Kidney capillary endothelial cell (primary cell): ENCODE measurements around the gene ASF1B.

Experiments used
- DNase-seq: peaks from one replicate; pipeline ENCODE4 v3.0.0-alpha.2; 2018; ENCODE audit warnings: low spot score

The ASF1B gene

DNA sequence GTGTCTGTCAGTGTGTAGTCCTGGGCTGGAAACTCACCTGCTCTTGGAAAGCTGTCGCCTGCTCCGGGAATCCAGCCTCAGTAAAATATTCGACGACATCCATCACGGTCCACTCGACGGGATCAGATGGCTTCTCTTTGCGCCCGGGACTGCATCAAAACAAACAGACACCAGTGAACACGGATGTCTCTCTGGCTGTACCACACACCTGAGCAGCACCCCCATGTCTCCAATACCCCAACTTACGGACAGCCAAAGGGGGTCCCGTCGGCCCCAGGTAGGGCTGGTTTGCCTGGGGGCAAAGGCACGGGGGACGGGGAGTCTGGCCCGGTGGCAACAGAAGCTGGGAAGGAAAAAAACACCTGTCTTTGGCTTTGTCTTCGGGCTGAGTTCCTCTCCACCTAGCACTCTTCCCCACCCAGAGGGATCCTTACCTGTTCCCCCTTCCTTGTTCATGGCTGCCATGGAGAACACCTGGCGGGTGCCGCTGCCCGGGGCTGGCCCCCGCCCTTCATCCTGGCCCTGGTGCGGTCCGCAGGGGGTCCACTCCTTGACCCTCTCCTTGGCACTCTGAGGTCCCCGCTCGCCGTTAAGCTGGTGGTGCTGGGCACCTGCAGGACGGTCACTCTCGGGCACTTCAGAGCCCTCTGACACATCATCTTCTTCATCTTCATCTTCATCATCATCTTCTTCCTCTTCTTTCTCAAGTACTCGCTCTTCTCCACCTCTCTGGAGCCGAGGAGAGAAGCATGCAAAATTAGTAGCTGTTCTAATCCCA is 47.6 kb downstream of the ASF1B start:
- DNase-seq: no peak

GRCh38 chr19:14086098-14086497 is 50.3 kb downstream of the ASF1B start:
- no peak for DNase-seq

DNA sequence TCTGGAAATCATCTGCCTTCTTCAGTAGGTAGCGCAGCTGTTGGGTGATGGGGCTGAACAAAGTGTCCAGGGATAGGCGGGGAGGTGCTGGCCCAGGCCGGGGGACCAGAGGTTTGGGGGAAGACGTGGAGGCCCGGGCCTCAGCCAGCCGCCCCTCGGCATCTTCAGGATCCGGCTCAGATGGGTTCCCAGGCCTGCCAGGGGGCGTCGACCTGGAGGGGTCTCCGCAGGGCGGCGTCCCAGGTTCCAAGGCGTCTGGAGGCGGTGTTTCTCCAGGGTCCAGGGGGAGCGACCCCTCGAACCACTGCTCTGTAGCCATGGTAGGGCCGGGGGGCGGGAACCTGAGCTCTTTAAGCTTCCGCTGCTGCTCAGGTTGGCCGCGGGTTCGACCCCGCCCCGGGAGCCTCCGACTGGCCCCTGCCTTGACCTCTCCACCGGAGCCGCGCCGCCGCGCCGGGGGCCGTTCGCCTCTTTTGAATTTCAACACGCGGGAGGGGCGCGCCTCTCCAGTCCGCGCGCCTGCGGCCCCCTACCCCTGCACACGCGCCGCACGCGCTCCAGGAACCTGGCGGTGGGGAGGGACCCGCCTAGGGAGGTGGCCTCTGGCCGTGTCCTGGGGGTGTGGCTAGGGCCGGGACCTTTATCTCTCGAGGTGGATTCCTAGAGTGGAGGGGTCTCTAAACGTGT is 50.9 kb downstream of the ASF1B start, which contains the start of gene C19orf67:
TSS of gene C19orf67 (minus strand) at position 475 of the 687 bp plus-strand sequence. CDS start at position 319, 156 bp downstream.
- DNase-seq: no peak

- DNase-seq: no peak
Measured at GRCh38 chr19:14082675-14082960, 53.8 kb downstream of the ASF1B start.

- no peak for DNase-seq
Measured at GRCh38 chr19:14081797-14082674, 54.4 kb downstream of the ASF1B start.

DNA sequence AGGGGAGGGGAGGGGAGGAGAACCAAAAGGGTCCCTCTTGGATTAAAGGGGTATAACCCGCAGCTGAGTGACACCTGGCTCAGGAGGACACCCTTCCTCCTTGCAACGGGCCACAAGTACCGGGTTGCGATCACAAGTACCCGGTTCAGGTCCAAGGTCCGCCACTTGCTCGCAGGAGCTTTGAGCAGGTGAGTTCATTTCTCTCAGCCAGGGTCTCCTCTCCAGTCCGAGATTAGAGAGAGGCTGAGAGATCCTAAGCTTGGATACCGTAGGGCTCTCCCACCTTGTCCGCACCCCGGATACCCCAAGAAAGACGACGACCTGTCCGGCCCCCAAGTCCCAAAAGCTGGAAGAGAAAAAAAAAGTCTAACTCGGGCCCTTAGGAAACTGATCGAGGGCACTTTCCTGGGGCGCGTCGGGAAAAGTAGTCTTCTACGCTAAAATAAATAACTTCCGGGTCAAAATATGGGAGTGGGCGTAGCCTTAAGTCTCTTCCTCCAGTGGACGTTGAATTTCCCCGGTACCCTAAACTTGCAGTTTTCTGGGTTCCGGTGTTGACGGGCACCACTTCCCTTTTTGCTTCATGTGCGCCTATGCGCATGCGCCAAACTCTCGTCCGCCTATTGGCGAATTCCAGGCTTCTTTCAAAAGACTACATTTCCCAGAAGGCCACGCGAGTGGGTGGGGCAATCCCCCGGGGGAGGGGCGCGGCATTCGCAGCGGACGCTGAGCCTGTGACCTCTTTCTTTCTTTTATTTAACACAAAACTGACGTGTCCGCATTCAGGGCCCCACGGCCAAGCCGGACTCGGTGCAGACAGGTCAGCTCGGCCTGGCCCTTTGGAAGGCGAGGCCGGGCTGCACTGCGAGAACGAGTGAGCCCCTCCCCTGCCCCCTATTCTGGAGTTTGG is 55.2 kb downstream of the ASF1B start:
- peak; percentile 99 for DNase-seq

GRCh38 chr19:14078411-14078810 is 58.0 kb downstream of the ASF1B start:
- DNase-seq: no peak

GRCh38 chr19:14073925-14074838 is 62.2 kb downstream of the ASF1B start:
- DNase-seq: no peak

DNA sequence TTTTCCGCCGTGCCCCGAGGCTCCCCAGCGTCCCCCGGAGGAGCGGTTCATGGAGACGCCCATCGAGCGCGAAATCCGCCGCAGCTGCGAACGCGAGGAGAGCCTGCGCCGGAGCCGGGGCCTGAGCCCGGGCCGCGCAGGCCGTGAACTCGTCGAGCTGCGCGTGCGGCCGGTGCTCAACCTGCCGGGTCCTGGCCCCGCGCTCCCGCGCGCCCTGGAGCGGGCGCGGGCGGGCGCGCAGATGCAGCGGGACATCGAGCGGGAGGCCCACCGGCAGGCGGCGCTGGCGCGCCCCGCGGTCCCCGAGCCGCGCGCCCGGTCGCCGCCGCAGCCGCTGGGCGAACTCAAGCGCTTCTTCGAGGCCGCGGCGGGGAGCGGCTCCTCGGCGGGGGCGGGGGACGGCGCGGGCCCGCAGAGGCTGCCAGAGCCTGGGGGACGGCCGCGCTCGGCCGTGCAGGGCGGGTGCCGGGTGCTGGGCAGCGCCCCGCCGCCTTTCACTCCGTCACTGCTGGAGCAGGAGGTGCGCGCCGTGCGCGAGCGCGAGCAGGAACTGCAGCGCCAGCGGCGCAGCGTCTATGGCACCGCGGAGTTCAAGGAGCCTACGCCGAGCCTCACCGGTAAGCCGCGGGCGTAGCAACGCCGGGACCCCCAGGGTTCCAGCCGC is 63.0 kb downstream of the ASF1B start:
- peak; percentile 64 for DNase-seq

DNA sequence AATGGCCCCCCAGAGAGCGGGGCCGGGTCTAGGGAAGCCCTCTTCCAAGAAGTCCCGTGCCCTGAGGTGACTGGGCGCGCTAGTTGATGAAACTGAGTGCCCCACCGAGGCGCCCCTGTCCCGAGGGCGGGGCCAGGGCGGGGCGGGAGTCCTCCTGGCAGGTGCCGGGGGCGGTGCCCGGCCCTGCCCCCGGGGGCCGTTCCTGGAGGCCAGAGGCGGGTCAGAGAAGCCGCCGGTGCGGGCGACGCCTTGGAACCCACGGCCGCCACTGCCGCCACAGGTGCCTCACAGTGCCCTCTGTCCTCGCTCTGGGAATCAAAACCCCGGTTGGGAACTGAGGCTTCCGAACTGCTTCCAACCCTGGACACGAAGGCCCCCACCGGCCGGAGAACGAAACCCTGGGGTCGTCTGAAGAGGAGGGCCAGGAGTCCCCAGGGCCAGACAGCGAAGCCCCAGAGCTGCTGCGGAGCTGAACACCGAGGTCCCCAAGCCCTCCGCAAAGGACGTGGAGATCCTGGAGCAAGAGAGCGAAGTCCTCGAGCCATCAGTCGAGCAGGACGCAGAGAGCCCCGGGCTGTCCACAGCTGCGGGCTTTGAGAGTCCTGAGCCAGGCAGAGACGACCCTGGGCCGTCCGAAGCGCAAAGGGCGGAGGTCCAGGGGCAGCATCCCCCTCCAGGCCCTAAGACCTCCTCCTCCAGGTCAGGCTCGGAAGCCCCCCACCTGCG is 63.7 kb downstream of the ASF1B start, which contains the start of gene MISP3:
TSS of gene MISP3 (plus strand) at position 252 of the 726 bp plus-strand sequence. CDS start 524 bp downstream, outside the sequence.
- DNase-seq: no peak

- DNase-seq: no peak
Measured at GRCh38 chr19:14070268-14071050, 65.9 kb downstream of the ASF1B start.
